Loucy (cell line): ENCODE results near the gene PIGX.

Experiments used
- H2AFZ ChIP-seq: fragments of 200-600 bp; sonication (generic); 2 replicates; pipeline ENCODE4 v1.6.0; 2016; ENCODE audit warnings: antibody characterized with exemption, mild to moderate bottlenecking, low read length, moderate library complexity
- H3F3A ChIP-seq: fragments of 200-600 bp; 2 replicates; pipeline ENCODE4 v1.6.0; 2016; ENCODE audit warnings: antibody characterized with exemption, low read depth, mild to moderate bottlenecking
- H3K27me3 ChIP-seq: fragments of 200-600 bp; sonication (generic); 2 replicates; pipeline ENCODE4 v1.6.1; 2014; ENCODE audit warnings: low read length, mild to moderate bottlenecking; ENCODE audit not compliant: insufficient read depth, poor library complexity, severe bottlenecking
- H3K36me3 ChIP-seq: fragments of 200-600 bp; sonication (generic); 2 replicates; pipeline ENCODE4 v1.6.1; 2016; ENCODE audit warnings: low read length; ENCODE audit not compliant: insufficient read depth
- H3K4me1 ChIP-seq: fragments of 200-600 bp; sonication (generic); 2 replicates; pipeline ENCODE4 v1.5.1; 2014; ENCODE audit warnings: low read length, mild to moderate bottlenecking; ENCODE audit not compliant: insufficient read depth, poor library complexity, severe bottlenecking
- H3K4me2 ChIP-seq: fragments of 200-600 bp; sonication (generic); 2 replicates; pipeline ENCODE4 v1.6.0; 2014; ENCODE audit warnings: antibody characterized with exemption, low read length, low read depth, mild to moderate bottlenecking; ENCODE audit not compliant: poor library complexity, severe bottlenecking
- H3K4me3 ChIP-seq: fragments of 200-600 bp; sonication (generic); 2 replicates; pipeline ENCODE4 v1.5.1; 2014; ENCODE audit warnings: low read length, mild to moderate bottlenecking, mixed read lengths; ENCODE audit not compliant: poor library complexity, severe bottlenecking
- H3K79me2 ChIP-seq: fragments of 200-600 bp; sonication (generic); 2 replicates; pipeline ENCODE4 v1.6.1; 2014; ENCODE audit warnings: low read length; ENCODE audit not compliant: insufficient read depth
- H3K9ac ChIP-seq: fragments of 200-600 bp; sonication (generic); 2 replicates; pipeline ENCODE4 v1.6.0; 2014; ENCODE audit warnings: mild to moderate bottlenecking, low read depth, low read length, moderate library complexity; ENCODE audit not compliant: poor library complexity, severe bottlenecking
- H3K9me2 ChIP-seq: fragments of 200-600 bp; sonication (generic); replicated peaks from 2 replicates; pipeline ENCODE4 v1.6.1; 2016; ENCODE audit warnings: low read depth, low read length, mixed read lengths
- H3K9me3 ChIP-seq: fragments of 200-600 bp; sonication (generic); 2 replicates; pipeline ENCODE4 v1.6.1; 2014; ENCODE audit warnings: mild to moderate bottlenecking, antibody characterized with exemption, low read length, low read depth; ENCODE audit not compliant: insufficient read depth
- H4K20me1 ChIP-seq: fragments of 200-600 bp; sonication (generic); 2 replicates; pipeline ENCODE4 v1.6.0; 2014; ENCODE audit warnings: antibody characterized with exemption, low read length, mild to moderate bottlenecking; ENCODE audit not compliant: insufficient read depth, poor library complexity, severe bottlenecking
- EZH2phosphoT487 ChIP-seq: fragments of 200-600 bp; IDR thresholded peaks from 2 replicates; pipeline ENCODE4 v1.6.1; 2018; ENCODE audit warnings: antibody characterized with exemption, mild to moderate bottlenecking, moderate library complexity, borderline replicate concordance
- TF ChIP-seq, protein P1 (sequence below): fragments of 200-600 bp; sonication (generic); conservative IDR thresholded peaks from 2 replicates; pipeline ENCODE4 v1.5.1; 2014; ENCODE audit warnings: mild to moderate bottlenecking, antibody characterized with exemption, low read length

Gene PIGX

DNA sequence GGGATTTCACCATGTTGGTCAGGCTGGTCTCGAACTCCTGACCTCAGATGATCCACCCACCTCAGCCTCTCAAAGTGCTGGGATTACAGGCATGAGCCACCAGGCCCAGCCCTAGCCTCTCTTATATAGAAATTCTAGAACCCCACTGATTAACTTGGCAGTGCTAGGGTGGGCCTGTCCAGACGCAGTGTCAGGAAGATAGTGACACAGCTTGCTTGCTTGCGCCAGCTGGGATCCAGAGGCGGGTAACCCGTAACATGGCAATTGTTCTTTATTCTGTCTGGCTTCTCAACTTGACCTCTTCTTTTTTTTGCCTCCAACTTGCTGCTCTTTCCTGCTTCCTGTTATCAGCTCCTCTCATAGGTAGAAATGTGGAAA is 16.3 kb upstream of the PIGX start:
- Histone ChIP-seq H3K4me3 (no peak overlapping the region), H2AFZ (no peak overlapping the region), H3K36me3 (no peaks in the 10 kb centered on the region), H3K4me1 (no peaks in the 10 kb centered on the region), H3K27me3 (no peaks in the 10 kb centered on the region), H3K79me2 (no peaks in the 10 kb centered on the region), H4K20me1 (no peaks in the 10 kb centered on the region), H3K9ac (no peak overlapping the region), H3K9me3 (no peaks in the 10 kb centered on the region), H3K9me2 (no peaks in the 10 kb centered on the region), H3F3A (no peaks in the 10 kb centered on the region), H3K4me2 (no peak overlapping the region)
- TF ChIP-seq EZH2phosphoT487: no peak
- TF ChIP-seq, protein P1, sequence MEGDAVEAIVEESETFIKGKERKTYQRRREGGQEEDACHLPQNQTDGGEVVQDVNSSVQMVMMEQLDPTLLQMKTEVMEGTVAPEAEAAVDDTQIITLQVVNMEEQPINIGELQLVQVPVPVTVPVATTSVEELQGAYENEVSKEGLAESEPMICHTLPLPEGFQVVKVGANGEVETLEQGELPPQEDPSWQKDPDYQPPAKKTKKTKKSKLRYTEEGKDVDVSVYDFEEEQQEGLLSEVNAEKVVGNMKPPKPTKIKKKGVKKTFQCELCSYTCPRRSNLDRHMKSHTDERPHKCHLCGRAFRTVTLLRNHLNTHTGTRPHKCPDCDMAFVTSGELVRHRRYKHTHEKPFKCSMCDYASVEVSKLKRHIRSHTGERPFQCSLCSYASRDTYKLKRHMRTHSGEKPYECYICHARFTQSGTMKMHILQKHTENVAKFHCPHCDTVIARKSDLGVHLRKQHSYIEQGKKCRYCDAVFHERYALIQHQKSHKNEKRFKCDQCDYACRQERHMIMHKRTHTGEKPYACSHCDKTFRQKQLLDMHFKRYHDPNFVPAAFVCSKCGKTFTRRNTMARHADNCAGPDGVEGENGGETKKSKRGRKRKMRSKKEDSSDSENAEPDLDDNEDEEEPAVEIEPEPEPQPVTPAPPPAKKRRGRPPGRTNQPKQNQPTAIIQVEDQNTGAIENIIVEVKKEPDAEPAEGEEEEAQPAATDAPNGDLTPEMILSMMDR: no peak

DNA sequence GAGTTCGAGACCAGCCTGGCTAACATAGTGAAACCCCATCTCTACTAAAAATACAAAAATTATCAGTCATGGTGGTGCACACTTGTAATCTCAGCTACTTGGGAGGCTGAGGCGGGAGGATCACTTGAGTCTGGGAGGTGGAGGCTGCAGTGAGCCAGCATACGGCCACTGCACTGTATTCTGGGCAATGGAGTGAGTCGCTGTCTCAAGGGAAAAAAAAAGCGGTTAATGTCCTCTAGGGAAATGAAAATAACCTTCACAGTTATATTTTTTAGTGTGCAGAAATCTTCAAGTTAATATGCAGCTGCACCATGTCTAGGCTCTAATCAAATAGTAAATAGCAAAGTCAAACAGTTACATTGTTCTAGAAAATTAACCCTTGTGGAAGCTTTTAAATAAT is 14.9 kb upstream of the PIGX start:
- TF ChIP-seq, protein P1: no peak
- no peak for TF ChIP-seq EZH2phosphoT487
- Histone ChIP-seq H4K20me1 (no peaks in the 10 kb centered on the region), H3K36me3 (no peaks in the 10 kb centered on the region), H3K4me2 (no peak overlapping the region), H2AFZ (no peak overlapping the region), H3K79me2 (no peaks in the 10 kb centered on the region), H3K4me3 (no peak overlapping the region), H3K4me1 (no peaks in the 10 kb centered on the region), H3K9me3 (no peaks in the 10 kb centered on the region), H3K9me2 (no peaks in the 10 kb centered on the region), H3K9ac (no peak overlapping the region), H3K27me3 (no peaks in the 10 kb centered on the region), H3F3A (no peaks in the 10 kb centered on the region)

DNA sequence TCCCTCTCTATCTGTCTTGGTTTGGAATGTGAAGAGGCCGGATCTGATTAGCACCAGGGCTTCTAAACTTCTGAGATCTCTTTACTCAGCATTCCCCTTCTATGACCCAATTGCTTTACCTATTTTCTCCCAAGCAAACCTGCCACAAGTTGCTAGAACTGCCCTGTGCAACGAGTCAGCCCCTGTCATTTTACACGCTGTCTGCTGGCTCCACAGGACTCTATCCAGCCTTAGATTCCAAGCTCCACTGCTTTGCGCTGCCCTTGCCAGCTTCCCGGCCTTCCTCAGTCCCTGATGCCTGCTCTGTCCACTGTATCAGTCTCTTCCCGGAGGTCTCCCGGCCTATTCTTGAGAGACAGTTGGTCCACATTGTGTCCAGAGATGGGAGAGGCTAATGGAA is 12.4 kb upstream of the PIGX start:
- Histone ChIP-seq H3K9me3 (no peaks in the 10 kb centered on the region), H4K20me1 (no peaks in the 10 kb centered on the region), H3K4me3 (no peak overlapping the region), H3K9ac (no peak overlapping the region), H3K79me2 (no peaks in the 10 kb centered on the region), H3K4me1 (no peaks in the 10 kb centered on the region), H3K9me2 (no peaks in the 10 kb centered on the region), H3K36me3 (no peaks in the 10 kb centered on the region), H3K4me2 (no peak overlapping the region), H2AFZ (no peak overlapping the region), H3K27me3 (no peaks in the 10 kb centered on the region), H3F3A (no peaks in the 10 kb centered on the region; the same call in 1 of the 2 replicates)
- TF ChIP-seq, protein P1: no peak
- TF ChIP-seq EZH2phosphoT487: no peak
